GM21619 (cell line): ENCODE data around the gene KIF26B.
"Not testable (repeated sequence)": the region's sequence is repeated elsewhere in the genome, so short reads cannot be mapped to it uniquely, and the experiment has no call there.

Source experiments
- ATAC-seq: cut with Tn5 transposase; IDR thresholded peaks from one replicate; pipeline ENCODE4 v1.9.1; 2021; ENCODE audit not compliant: unreplicated experiment

The KIF26B gene

GRCh38 chr1:245313576-245313975 is 158.8 kb downstream of the KIF26B start:
- ATAC-seq: no peak

- no peak for ATAC-seq
These were observed 162.0 kb downstream of the KIF26B start for GRCh38 chr1:245316784-245317183.

DNA sequence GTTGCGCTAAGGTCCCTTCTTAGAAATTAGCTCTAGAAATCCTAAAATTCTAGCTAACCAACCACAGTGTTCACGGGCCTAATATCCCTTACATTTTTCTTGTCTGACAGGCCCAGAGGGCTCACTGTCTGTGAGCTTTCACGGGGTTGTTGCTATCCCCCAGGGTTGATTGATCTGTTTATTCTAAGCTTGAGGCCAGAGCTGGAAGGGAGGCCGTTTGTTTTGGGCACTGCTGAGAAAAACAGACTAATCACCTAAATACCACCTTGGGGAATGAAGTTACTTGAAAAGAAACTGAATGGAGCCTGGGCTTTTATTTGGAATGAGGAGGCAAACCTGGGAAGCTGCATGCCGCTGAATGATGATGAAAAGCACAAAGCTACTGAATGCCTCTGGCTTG is 162.4 kb downstream of the KIF26B start:
- no peak for ATAC-seq

DNA sequence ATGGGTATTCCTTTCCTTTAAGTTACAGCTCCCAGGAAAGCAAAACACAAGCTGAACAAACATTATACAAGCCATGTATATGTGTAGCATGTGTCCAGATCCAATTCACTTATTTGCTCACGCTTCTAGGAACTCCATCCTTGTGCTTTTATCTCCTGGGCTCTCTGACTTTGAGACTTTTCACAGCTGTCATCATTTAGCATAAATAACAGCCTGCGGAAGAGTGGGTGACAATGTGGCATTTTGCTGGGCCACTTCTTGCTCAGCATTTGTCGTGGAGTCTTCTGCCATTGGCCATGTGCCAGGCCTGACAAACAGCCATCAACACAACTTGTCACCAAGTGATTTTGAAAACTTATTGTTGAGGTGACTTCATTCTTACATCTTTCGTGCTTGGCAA is 164.3 kb downstream of the KIF26B start:
- ATAC-seq: no peak

- ATAC-seq: no peak
These were observed 167.9 kb downstream of the KIF26B start for GRCh38 chr1:245322673-245323072.

DNA sequence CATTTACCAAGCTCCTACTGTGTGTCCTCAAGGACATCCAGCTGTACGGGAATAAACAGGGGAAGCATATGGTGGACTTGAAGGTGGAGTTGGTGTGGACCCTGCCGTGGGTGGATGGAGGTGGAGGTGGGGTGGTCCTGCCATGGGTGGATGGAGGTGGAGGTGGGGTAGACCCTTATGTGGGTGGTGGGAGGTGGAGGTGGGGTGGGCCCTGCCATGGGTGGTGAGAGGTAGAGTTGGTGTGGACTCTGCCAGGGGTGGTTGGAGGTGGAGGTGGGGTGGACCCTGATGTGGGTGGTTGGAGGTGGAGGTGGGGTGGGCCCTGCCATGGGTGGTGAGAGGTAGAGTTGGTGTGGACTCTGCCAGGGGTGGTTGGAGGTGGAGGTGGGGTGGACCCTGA is 169.0 kb downstream of the KIF26B start:
- not testable (repeated sequence) for ATAC-seq

DNA sequence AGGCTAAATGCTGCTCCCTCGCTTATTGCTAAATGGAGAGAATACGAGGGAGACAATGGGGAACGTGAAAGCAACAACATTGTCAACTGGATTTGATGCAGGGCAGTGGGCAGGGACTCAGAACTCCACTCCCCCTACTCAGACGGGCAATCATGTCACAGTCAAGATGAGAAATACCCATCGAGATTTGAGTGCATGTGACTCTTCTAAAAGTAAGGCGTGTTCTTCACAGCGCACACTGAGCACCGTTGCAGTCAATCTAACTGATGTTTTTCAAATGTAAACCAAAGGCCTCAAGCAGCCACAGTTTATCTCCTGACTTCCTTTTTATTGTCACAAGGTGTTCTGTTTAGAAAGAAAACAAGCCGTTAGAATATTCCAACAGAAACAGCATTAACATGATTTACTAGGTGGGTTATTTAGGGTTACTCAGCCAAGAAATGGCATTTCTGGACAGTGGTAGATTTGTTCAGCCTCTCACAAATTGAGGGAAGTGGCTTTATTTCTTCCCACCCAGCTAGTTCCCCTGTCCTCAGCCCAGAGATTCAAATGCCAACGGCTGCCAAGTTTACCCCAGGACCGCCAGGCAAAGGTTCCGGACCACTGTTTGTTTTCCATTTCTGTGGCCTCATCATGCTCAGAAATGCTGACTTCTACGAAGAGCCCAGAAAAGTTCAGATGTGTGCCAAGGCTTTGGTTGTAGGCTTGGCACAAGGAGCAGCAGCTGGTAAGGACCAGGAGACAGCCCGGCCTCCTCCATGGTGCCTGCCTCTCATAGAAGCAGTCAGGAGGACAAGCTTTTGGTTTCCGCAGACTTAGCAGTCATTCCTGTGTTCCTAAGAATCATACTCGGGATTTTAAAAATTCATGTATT is 171.4 kb downstream of the KIF26B start:
- ATAC-seq: no peak

- ATAC-seq: no peak
These were observed 172.6 kb downstream of the KIF26B start for GRCh38 chr1:245327360-245327759.

- no peak for ATAC-seq
These were observed 173.1 kb downstream of the KIF26B start for GRCh38 chr1:245327842-245328241.

DNA sequence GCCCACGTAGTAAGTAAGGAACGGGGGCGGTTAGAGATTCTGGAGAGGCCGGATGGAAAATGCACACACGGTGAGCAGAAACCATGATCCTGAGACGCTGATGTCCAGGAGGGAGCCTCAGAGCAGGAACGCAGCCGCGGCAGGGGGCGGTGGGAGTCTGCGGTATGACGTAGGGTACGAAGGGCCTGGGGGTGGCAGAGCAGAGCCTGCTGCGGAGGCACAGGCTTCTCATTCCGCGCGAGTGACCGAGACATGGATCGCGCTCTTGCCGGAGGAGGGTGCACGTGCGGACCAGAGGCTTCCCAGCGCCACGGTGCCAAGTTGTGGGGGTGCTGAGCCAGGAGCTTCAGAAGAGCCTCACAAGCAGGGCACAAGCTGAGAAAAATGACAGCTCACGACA is 176.2 kb downstream of the KIF26B start:
- no peak for ATAC-seq

DNA sequence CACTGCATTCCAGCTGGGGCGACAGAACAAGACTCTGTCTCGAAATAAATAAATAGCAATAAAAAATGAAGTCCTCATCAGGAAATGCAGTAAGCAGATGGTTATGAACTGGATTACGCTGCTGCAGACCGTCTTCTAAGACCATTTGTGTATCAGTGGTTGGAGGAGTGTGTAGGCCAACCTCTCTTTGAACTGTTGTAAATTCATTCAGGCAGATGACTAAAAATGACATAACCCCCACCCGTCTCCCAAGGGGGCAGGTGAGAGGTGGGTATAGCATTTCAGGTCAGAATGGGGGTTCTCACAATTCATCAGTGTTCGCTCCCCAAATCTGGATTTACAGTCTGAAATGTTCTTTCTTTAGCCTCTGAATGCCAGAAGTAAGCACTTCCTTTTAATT is 177.3 kb downstream of the KIF26B start:
- ATAC-seq: no peak

GRCh38 chr1:245332513-245332912 is 177.7 kb downstream of the KIF26B start:
- no peak for ATAC-seq

- ATAC-seq: no peak
These were observed 179.4 kb downstream of the KIF26B start for GRCh38 chr1:245334235-245334634.

- no peak for ATAC-seq
These were observed 180.2 kb downstream of the KIF26B start for GRCh38 chr1:245334827-245335490.

DNA sequence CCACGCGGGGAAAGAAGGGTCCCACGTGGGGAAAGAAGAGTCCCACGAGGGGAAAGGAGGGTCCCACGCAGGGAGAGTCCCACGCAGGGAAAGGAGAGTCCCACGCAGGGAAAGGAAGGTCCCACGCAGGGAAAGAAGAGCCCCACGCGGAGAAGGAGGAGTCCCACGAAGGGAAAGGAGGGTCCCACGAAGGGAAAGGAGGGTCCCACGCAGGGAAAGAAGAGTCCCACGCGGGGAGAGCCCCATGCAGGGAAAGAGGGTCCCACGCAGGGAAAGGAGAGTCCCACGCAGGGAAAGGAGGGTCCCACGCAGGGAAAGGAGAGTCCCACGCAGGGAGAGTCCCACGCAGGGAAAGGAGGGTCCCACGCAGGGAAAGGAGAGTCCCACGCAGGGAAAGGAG is 180.9 kb downstream of the KIF26B start:
- not testable (repeated sequence) for ATAC-seq

- no peak for ATAC-seq
These were observed 181.6 kb downstream of the KIF26B start for GRCh38 chr1:245336149-245336983.

GRCh38 chr1:245336984-245337355 is 182.2 kb downstream of the KIF26B start:
- not testable (repeated sequence) for ATAC-seq

GRCh38 chr1:245337829-245338484 is 183.2 kb downstream of the KIF26B start:
- no peak for ATAC-seq

DNA sequence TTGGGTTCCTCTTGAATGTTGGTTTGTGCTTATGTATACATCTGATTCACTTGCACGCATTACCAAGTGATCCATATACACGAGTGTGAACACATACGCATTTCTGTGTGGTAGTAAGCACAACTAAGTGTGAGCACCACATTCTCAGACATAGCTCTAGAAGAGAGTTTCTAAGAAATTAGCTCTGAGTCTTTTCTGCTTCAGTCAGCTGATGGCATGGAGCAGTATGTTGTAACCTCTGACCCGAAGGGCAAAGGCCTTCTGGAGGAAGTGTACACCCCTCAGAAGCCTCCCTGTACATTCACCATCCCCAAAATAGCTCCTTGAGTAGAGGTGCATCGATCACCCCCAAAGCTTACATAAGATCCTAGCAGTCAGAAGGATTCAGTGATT is 183.7 kb downstream of the KIF26B start:
- no peak for ATAC-seq

GRCh38 chr1:245341743-245342142 is 187.0 kb downstream of the KIF26B start:
- no peak for ATAC-seq
